GM12878 (cell line): Measurements from ENCODE around the gene TRIP11. TPM values are rescaled to one million over a fixed set of nuclear protein-coding genes. Genes with fewer than 3 reads are reported as not detected.

Experiments
- ATF7 ChIP-seq: fragments of 450-650 bp; IDR thresholded peaks from 2 replicates; pipeline ENCODE4 v1.6.1; 2016; ENCODE audit warnings: low read depth, mild to moderate bottlenecking
- BCL11A ChIP-seq: IDR thresholded peaks from 2 replicates; pipeline ENCODE4 v1.6.1; 2011; ENCODE audit warnings: low read depth, low read length
- CHD1 ChIP-seq: IDR thresholded peaks from 2 replicates; pipeline ENCODE4 v1.6.1; 2012; ENCODE audit warnings: low read depth, low read length, improper control_type of control experiment
- EGR1 ChIP-seq, 2 experiments: IDR thresholded peaks; 1 replicate in 1 of 2; 2 replicates in 1 of 2; pipeline ENCODE4 v1.6.1; 2011 to 2012; ENCODE audit warnings: low read depth in 2 of 2, low read length in 2 of 2, borderline replicate concordance in 1 of 2, mild to moderate bottlenecking in 1 of 2, moderate library complexity in 1 of 2
- ETV6 ChIP-seq, 2 experiments: fragments of 450-650 bp in 1 of 2; IDR thresholded peaks in 1 of 2; conservative IDR thresholded peaks in 1 of 2; 2 replicates each; pipeline ENCODE4 v1.6.1; 2014; ENCODE audit warnings: antibody characterized with exemption in 1 of 2, borderline replicate concordance in 1 of 2, low read depth in 1 of 2, mild to moderate bottlenecking in 1 of 2, moderate library complexity in 1 of 2
- EZH2 ChIP-seq: IDR thresholded peaks from 2 replicates; pipeline ENCODE4 v1.6.1; 2012; ENCODE audit warnings: low read depth, mild to moderate bottlenecking, control low read depth, inconsistent platforms, low read length, borderline replicate concordance; ENCODE audit not compliant: control insufficient read depth
- HDGF ChIP-seq: fragments of 450-650 bp; IDR thresholded peaks from 2 replicates; pipeline ENCODE4 v1.6.1; 2016; ENCODE audit warnings: antibody characterized with exemption
- JUNB ChIP-seq: IDR thresholded peaks from 2 replicates; pipeline ENCODE4 v1.6.1; 2016; ENCODE audit warnings: antibody characterized with exemption, mild to moderate bottlenecking
- JUND ChIP-seq: IDR thresholded peaks from 2 replicates; pipeline ENCODE4 v1.6.1; 2012; ENCODE audit warnings: low read depth, mild to moderate bottlenecking, low read length, improper control_type of control experiment, moderate library complexity
- KDM1A ChIP-seq: fragments of 200-600 bp; sonication (generic); IDR thresholded peaks from 2 replicates; pipeline ENCODE4 v1.6.1; 2016; ENCODE audit warnings: borderline replicate concordance
- RBBP5 ChIP-seq: fragments of 200-600 bp; sonication (generic); conservative IDR thresholded peaks from 2 replicates; pipeline ENCODE4 v1.6.1; 2016
- SMC3 ChIP-seq: IDR thresholded peaks from 2 replicates; pipeline ENCODE4 v1.6.1; 2011; ENCODE audit warnings: low read length, improper control_type of control experiment, borderline replicate concordance
- SREBF1 ChIP-seq: IDR thresholded peaks from 2 replicates; pipeline ENCODE4 v1.6.1; 2012; ENCODE audit warnings: mild to moderate bottlenecking, low read length
- STAT3 ChIP-seq: IDR thresholded peaks from 2 replicates; pipeline ENCODE4 v1.6.1; 2011; ENCODE audit warnings: low read depth, low read length, improper control_type of control experiment
- SUZ12 ChIP-seq: fragments of 200-600 bp; sonication (generic); IDR thresholded peaks from one replicate; pipeline ENCODE4 v1.6.1; 2018; ENCODE audit warnings: antibody characterized with exemption, mild to moderate bottlenecking; ENCODE audit not compliant: unreplicated experiment
- YBX1 ChIP-seq: fragments of 450-650 bp; IDR thresholded peaks from 2 replicates; pipeline ENCODE4 v1.6.1; 2016; ENCODE audit warnings: antibody characterized with exemption
- ZNF207 ChIP-seq: fragments of 450-650 bp; IDR thresholded peaks from 2 replicates; pipeline ENCODE4 v1.6.1; 2014; ENCODE audit warnings: antibody characterized with exemption, mild to moderate bottlenecking, borderline replicate concordance
- ZZZ3 ChIP-seq: IDR thresholded peaks from 2 replicates; pipeline ENCODE4 v1.6.1; 2011; ENCODE audit warnings: low read depth; ENCODE audit not compliant: control insufficient read depth, insufficient read length
- polyA plus RNA-seq, 11 experiments: library from polyadenylated mRNA; depleted of rRNA in 4 of 11; unstranded in 6 of 11; stranded (reverse) in 5 of 11; fragments of >200 nt; fragmentation: Nextera tagmentation in 4 of 11; fragmentation: Illumina TruSeq in 1 of 11; extraction: Ambion mirVana in 4 of 11; extraction: Trizol in 1 of 11; gene quantifications; 1 replicate in 1 of 11; 2 replicates in 10 of 11; pipeline versions ENCODE4 v1.2.1 to v1.2.3, GENCODE V29; 2011 to 2016; ENCODE audit warnings: inconsistent platforms in 2 of 11, missing spikeins in 2 of 11, low read depth in 1 of 11
- total RNA-seq, 4 experiments: library from RNA; depleted of rRNA in 3 of 4; stranded (reverse); fragments of >200 nt in 3 of 4; fragmentation: Illumina TruSeq in 1 of 4; extraction: Trizol in 1 of 4; gene quantifications; 2 replicates each; pipeline versions ENCODE4 v1.2.1 to v1.2.3, GENCODE V29; 2013 to 2021
- TF ChIP-seq, protein P1 (sequence below): IDR thresholded peaks from 2 replicates; pipeline ENCODE4 v1.6.1; 2011; ENCODE audit warnings: low read depth, low read length, improper control_type of control experiment, borderline replicate concordance
- TF ChIP-seq, protein P2 (sequence below): fragments of 450-650 bp; IDR thresholded peaks from 2 replicates; pipeline ENCODE4 v1.6.1; 2014; ENCODE audit warnings: mild to moderate bottlenecking
- TF ChIP-seq, protein P3 (sequence below): fragments of 450-650 bp; conservative IDR thresholded peaks from 2 replicates; pipeline ENCODE4 v1.6.1; 2017; ENCODE audit warnings: mild to moderate bottlenecking, moderate library complexity
- TF ChIP-seq, protein P4 (sequence below): IDR thresholded peaks from 2 replicates; pipeline ENCODE4 v1.6.1; 2012; ENCODE audit warnings: low read length, inconsistent platforms
- TF ChIP-seq, protein P5 (sequence below), 3 experiments: IDR thresholded peaks in 2 of 3; conservative IDR thresholded peaks in 1 of 3; 2 replicates each; pipeline ENCODE4 v1.5.1; 2011; ENCODE audit warnings: low read depth in 3 of 3, low read length in 3 of 3, mild to moderate bottlenecking in 3 of 3, control low read depth in 2 of 3, moderate library complexity in 2 of 3, inconsistent platforms in 1 of 3, mixed read lengths in 1 of 3; ENCODE audit not compliant: control insufficient read depth in 2 of 3, insufficient read depth in 1 of 3; ENCODE audit errors: extremely low read depth in 1 of 3

TRIP11 gene
- total and polyA plus RNA-seq, 10 of the 15 experiments (the other 5 are each of a cell fraction or from before 2014, with no cell fraction given), result 5.3 to 46.1 (median 19.9) TPM

DNA sequence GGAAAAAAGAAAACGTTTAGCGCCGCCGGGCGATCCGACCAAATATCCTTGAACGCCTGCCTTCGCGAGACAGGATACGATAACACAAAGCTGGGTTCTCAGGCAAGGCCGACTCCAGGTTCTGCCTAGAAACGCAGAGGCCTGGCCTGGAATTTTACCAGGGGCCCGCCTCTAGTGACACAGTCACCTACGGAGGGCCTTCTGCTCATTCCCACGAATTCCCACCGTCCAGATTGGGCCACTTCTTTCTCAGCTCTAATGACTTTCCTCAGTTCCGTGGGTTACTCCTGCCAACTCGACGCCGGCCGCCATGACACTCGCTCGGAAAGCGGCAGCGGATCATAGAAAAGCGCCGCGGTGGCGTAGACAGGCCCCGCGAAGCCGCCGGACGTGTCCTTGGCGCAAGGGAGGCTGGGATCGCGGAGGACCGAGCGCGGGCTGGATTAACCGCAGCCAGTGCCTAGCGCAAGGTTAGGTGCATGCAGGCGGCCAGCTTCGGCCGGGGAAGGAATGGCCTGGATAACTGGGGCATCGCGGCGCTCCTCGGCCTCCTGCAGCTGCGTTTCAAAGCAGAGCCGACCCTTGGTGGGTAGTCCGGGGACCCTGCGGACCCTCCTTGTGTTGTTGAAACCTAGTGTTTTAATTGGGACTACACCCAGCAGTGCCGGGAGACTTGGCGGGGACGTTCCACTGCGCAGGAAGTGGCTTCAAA, at the start of gene TRIP11 (continued):
- TF ChIP-seq, protein P1, sequence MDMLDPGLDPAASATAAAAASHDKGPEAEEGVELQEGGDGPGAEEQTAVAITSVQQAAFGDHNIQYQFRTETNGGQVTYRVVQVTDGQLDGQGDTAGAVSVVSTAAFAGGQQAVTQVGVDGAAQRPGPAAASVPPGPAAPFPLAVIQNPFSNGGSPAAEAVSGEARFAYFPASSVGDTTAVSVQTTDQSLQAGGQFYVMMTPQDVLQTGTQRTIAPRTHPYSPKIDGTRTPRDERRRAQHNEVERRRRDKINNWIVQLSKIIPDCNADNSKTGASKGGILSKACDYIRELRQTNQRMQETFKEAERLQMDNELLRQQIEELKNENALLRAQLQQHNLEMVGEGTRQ, result no peak
- TF ChIP-seq, protein P2, sequence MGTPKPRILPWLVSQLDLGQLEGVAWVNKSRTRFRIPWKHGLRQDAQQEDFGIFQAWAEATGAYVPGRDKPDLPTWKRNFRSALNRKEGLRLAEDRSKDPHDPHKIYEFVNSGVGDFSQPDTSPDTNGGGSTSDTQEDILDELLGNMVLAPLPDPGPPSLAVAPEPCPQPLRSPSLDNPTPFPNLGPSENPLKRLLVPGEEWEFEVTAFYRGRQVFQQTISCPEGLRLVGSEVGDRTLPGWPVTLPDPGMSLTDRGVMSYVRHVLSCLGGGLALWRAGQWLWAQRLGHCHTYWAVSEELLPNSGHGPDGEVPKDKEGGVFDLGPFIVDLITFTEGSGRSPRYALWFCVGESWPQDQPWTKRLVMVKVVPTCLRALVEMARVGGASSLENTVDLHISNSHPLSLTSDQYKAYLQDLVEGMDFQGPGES, result no peak
- no peak for TF ChIP-seq ETV6 (conservative IDR thresholded peaks at IDR 0.05 in 1 of 2, IDR thresholded peaks at IDR 0.05 in 1 of 2; ENCODE audit: borderline replicate concordance in 1 of 2, low read depth in 1 of 2)
- TF ChIP-seq ZZZ3, result no peak
- peak in 1 of 2 experiments; percentile 64; a peak in 2 of 3 replicates for TF ChIP-seq EGR1 (IDR thresholded peaks at IDR 0.05; ENCODE audit: borderline replicate concordance in 1 of 2, low read depth in 2 of 2, low read length in 2 of 2)
- no peak for TF ChIP-seq KDM1A
- 0 out of 2 replicates have a peak, but pooled peaks have one; percentile 19 for TF ChIP-seq SREBF1
- no peak for TF ChIP-seq BCL11A
- TF ChIP-seq HDGF, result peak; percentile 83
- TF ChIP-seq, protein P3, sequence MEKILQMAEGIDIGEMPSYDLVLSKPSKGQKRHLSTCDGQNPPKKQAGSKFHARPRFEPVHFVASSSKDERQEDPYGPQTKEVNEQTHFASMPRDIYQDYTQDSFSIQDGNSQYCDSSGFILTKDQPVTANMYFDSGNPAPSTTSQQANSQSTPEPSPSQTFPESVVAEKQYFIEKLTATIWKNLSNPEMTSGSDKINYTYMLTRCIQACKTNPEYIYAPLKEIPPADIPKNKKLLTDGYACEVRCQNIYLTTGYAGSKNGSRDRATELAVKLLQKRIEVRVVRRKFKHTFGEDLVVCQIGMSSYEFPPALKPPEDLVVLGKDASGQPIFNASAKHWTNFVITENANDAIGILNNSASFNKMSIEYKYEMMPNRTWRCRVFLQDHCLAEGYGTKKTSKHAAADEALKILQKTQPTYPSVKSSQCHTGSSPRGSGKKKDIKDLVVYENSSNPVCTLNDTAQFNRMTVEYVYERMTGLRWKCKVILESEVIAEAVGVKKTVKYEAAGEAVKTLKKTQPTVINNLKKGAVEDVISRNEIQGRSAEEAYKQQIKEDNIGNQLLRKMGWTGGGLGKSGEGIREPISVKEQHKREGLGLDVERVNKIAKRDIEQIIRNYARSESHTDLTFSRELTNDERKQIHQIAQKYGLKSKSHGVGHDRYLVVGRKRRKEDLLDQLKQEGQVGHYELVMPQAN, result peak; percentile 85
- no peak for TF ChIP-seq SUZ12
- no peak for TF ChIP-seq RBBP5
- TF ChIP-seq STAT3, result no peak
- 0 out of 2 replicates have a peak, but pooled peaks have one; percentile 41 for TF ChIP-seq JUND
- TF ChIP-seq SMC3, result peak; percentile 18; the same call in 1 of the 2 replicates
- TF ChIP-seq, protein P4, sequence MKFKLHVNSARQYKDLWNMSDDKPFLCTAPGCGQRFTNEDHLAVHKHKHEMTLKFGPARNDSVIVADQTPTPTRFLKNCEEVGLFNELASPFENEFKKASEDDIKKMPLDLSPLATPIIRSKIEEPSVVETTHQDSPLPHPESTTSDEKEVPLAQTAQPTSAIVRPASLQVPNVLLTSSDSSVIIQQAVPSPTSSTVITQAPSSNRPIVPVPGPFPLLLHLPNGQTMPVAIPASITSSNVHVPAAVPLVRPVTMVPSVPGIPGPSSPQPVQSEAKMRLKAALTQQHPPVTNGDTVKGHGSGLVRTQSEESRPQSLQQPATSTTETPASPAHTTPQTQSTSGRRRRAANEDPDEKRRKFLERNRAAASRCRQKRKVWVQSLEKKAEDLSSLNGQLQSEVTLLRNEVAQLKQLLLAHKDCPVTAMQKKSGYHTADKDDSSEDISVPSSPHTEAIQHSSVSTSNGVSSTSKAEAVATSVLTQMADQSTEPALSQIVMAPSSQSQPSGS, result no peak
- TF ChIP-seq, protein P5, sequence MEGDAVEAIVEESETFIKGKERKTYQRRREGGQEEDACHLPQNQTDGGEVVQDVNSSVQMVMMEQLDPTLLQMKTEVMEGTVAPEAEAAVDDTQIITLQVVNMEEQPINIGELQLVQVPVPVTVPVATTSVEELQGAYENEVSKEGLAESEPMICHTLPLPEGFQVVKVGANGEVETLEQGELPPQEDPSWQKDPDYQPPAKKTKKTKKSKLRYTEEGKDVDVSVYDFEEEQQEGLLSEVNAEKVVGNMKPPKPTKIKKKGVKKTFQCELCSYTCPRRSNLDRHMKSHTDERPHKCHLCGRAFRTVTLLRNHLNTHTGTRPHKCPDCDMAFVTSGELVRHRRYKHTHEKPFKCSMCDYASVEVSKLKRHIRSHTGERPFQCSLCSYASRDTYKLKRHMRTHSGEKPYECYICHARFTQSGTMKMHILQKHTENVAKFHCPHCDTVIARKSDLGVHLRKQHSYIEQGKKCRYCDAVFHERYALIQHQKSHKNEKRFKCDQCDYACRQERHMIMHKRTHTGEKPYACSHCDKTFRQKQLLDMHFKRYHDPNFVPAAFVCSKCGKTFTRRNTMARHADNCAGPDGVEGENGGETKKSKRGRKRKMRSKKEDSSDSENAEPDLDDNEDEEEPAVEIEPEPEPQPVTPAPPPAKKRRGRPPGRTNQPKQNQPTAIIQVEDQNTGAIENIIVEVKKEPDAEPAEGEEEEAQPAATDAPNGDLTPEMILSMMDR (IDR thresholded peaks at IDR 0.05 in 2 of 3, conservative IDR thresholded peaks at IDR 0.05 in 1 of 3; ENCODE audit: control insufficient read depth in 2 of 3, extremely low read depth in 1 of 3, insufficient read depth in 1 of 3, low read depth in 3 of 3, low read length in 3 of 3), result no peak
- TF ChIP-seq ATF7, result no peak
- TF ChIP-seq CHD1, result 0 out of 2 replicates have a peak, but pooled peaks have one; percentile 71
- TF ChIP-seq YBX1, result no peak
- peak; percentile 90; the same call in 1 of the 2 replicates for TF ChIP-seq ZNF207
- no peak for TF ChIP-seq JUNB
- no peak for TF ChIP-seq EZH2
